HepG2 (cell line): ENCODE measurements around the gene IL17RB. TPM values are rescaled to one million over a fixed set of nuclear protein-coding genes. Genes with fewer than 3 reads are reported as not detected.
A peak's percentile ranks its signal among the peaks of the same experiment; 100 is the strongest.

ENCODE experiments used
- ARID2 ChIP-seq: sonication (generic); formaldehyde crosslinking; IDR thresholded peaks from 2 replicates; pipeline ENCODE4 v1.8.1; 2022; ENCODE audit warnings: mild to moderate bottlenecking, missing genetic modification reagents, borderline replicate concordance
- CBX5 ChIP-seq: sonication (generic); formaldehyde crosslinking; IDR thresholded peaks from 2 replicates; pipeline ENCODE4 v1.4.0; 2020; ENCODE audit warnings: missing genetic modification reagents, borderline replicate concordance
- DZIP1 ChIP-seq: sonication (generic); formaldehyde crosslinking; IDR thresholded peaks from 2 replicates; pipeline ENCODE4 v1.5.0; 2020; ENCODE audit warnings: mild to moderate bottlenecking, missing genetic modification reagents
- FOXA1 ChIP-seq, 2 experiments: fragments of 450-650 bp in 1 of 2; sonication (generic) in 1 of 2; formaldehyde crosslinking in 1 of 2; IDR thresholded peaks; 2 replicates each; pipeline versions ENCODE4 v1.4.0 to v1.6.1; 2016 to 2020; ENCODE audit warnings: missing genetic modification reagents in 1 of 2
- KLF15 ChIP-seq: sonication (generic); formaldehyde crosslinking; IDR thresholded peaks from 2 replicates; pipeline ENCODE4 v1.8.1; 2023; ENCODE audit warnings: borderline replicate concordance, mild to moderate bottlenecking, inconsistent platforms, missing genetic modification reagents, mixed read lengths
- RBAK ChIP-seq: sonication (generic); formaldehyde crosslinking; IDR thresholded peaks from 2 replicates; pipeline ENCODE4 v1.5.1; 2020; ENCODE audit warnings: mild to moderate bottlenecking, missing genetic modification reagents
- REXO4 ChIP-seq: sonication (generic); formaldehyde crosslinking; IDR thresholded peaks from 2 replicates; pipeline ENCODE4 v1.8.0; 2022; ENCODE audit warnings: missing genetic modification reagents, mild to moderate bottlenecking, borderline replicate concordance
- STAT6 ChIP-seq: sonication (generic); formaldehyde crosslinking; IDR thresholded peaks from 2 replicates; pipeline ENCODE4 v1.4.0; 2020; ENCODE audit warnings: missing genetic modification reagents, mild to moderate bottlenecking, borderline replicate concordance
- ZFP82 ChIP-seq: sonication (generic); formaldehyde crosslinking; IDR thresholded peaks from 2 replicates; pipeline ENCODE4 v1.5.1; 2020; ENCODE audit warnings: mild to moderate bottlenecking, missing genetic modification reagents, borderline replicate concordance
- ZNF576 ChIP-seq: sonication (generic); formaldehyde crosslinking; IDR thresholded peaks from 2 replicates; pipeline ENCODE4 v1.4.0; 2020; ENCODE audit warnings: mild to moderate bottlenecking, missing genetic modification reagents
- ZNF724P ChIP-seq: sonication (generic); formaldehyde crosslinking; IDR thresholded peaks from 2 replicates; pipeline ENCODE4 v1.8.0; 2022; ENCODE audit warnings: missing genetic modification reagents, borderline replicate concordance
- polyA plus RNA-seq, 8 experiments: library from polyadenylated mRNA; depleted of rRNA in 3 of 8; stranded (reverse) in 7 of 8; unstranded in 1 of 8; fragments of >200 nt; fragmentation: Illumina TruSeq in 4 of 8; extraction: Trizol in 4 of 8; gene quantifications; 2 replicates each; pipeline versions ENCODE4 v1.2.1 to v1.2.3, GENCODE V29; 2011 to 2016; ENCODE audit warnings: low read depth in 4 of 8, missing spikeins in 1 of 8, mixed read lengths in 1 of 8; ENCODE audit not compliant: insufficient read depth in 1 of 8
- total RNA-seq, 5 experiments: library from RNA; depleted of rRNA; stranded (reverse); fragments of >200 nt; fragmentation: Illumina TruSeq; extraction: Trizol; gene quantifications; 2 replicates each; pipeline ENCODE4 v1.2.3, GENCODE V29; 2016; ENCODE audit warnings: low read depth in 1 of 5
- TF ChIP-seq, protein P1 (sequence below): sonication (generic); formaldehyde crosslinking; IDR thresholded peaks from 2 replicates; pipeline ENCODE4 v1.5.0; 2020; ENCODE audit warnings: missing genetic modification reagents, mild to moderate bottlenecking, borderline replicate concordance
- TF ChIP-seq, protein P2 (sequence below): sonication (generic); formaldehyde crosslinking; IDR thresholded peaks from 2 replicates; pipeline ENCODE4 v1.4.0; 2020; ENCODE audit warnings: missing genetic modification reagents
- TF ChIP-seq, protein P3 (sequence below): sonication (generic); formaldehyde crosslinking; IDR thresholded peaks from 2 replicates; pipeline ENCODE4 v1.4.0; 2020; ENCODE audit warnings: missing genetic modification reagents

Gene IL17RB
- total and polyA plus RNA-seq, 2 of the 13 experiments (the other 11 are each of a cell fraction or from before 2014, with no cell fraction given): 130 to 190 TPM

GRCh38 chr3:53842436-53843194 lies 3.8 kb upstream of the IL17RB start (continued):
- no peak for TF ChIP-seq DZIP1 (CRISPR knock-in tag)
- no peak for TF ChIP-seq STAT6 (CRISPR knock-in tag)
- 0 out of 2 replicates have a peak, but pooled peaks have one; percentile 22 for TF ChIP-seq ARID2
- TF ChIP-seq, protein P1, sequence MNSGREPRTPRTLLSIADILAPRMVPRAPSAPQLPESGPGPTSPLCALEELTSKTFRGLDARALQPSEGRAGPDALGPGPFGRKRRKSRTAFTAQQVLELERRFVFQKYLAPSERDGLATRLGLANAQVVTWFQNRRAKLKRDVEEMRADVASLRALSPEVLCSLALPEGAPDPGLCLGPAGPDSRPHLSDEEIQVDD (CRISPR knock-in tag): no peak
- TF ChIP-seq CBX5 (CRISPR knock-in tag): 0 out of 2 replicates have a peak, but pooled peaks have one; percentile 30
- TF ChIP-seq REXO4 (CRISPR knock-in tag): no peak
- TF ChIP-seq, protein P2, sequence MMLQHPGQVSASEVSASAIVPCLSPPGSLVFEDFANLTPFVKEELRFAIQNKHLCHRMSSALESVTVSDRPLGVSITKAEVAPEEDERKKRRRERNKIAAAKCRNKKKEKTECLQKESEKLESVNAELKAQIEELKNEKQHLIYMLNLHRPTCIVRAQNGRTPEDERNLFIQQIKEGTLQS (CRISPR knock-in tag): no peak; the same call in 1 of the 2 replicates
- no peak for TF ChIP-seq ZNF576 (CRISPR knock-in tag)
- TF ChIP-seq, protein P3, sequence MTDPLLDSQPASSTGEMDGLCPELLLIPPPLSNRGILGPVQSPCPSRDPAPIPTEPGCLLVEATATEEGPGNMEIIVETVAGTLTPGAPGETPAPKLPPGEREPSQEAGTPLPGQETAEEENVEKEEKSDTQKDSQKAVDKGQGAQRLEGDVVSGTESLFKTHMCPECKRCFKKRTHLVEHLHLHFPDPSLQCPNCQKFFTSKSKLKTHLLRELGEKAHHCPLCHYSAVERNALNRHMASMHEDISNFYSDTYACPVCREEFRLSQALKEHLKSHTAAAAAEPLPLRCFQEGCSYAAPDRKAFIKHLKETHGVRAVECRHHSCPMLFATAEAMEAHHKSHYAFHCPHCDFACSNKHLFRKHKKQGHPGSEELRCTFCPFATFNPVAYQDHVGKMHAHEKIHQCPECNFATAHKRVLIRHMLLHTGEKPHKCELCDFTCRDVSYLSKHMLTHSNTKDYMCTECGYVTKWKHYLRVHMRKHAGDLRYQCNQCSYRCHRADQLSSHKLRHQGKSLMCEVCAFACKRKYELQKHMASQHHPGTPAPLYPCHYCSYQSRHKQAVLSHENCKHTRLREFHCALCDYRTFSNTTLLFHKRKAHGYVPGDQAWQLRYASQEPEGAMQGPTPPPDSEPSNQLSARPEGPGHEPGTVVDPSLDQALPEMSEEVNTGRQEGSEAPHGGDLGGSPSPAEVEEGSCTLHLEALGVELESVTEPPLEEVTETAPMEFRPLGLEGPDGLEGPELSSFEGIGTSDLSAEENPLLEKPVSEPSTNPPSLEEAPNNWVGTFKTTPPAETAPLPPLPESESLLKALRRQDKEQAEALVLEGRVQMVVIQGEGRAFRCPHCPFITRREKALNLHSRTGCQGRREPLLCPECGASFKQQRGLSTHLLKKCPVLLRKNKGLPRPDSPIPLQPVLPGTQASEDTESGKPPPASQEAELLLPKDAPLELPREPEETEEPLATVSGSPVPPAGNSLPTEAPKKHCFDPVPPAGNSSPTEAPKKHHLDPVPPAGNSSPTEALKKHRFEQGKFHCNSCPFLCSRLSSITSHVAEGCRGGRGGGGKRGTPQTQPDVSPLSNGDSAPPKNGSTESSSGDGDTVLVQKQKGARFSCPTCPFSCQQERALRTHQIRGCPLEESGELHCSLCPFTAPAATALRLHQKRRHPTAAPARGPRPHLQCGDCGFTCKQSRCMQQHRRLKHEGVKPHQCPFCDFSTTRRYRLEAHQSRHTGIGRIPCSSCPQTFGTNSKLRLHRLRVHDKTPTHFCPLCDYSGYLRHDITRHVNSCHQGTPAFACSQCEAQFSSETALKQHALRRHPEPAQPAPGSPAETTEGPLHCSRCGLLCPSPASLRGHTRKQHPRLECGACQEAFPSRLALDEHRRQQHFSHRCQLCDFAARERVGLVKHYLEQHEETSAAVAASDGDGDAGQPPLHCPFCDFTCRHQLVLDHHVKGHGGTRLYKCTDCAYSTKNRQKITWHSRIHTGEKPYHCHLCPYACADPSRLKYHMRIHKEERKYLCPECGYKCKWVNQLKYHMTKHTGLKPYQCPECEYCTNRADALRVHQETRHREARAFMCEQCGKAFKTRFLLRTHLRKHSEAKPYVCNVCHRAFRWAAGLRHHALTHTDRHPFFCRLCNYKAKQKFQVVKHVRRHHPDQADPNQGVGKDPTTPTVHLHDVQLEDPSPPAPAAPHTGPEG: peak; percentile 63; the same call in 1 of the 2 replicates
- no peak; the same call in 1 of the 2 replicates for TF ChIP-seq ZFP82 (CRISPR knock-in tag)
- TF ChIP-seq FOXA1 (IDR thresholded peaks at IDR 0.05): peak; percentile 85
- peak; percentile 93 for TF ChIP-seq FOXA1 (CRISPR knock-in tag; IDR thresholded peaks at IDR 0.05)
- no peak for TF ChIP-seq RBAK
- no peak for TF ChIP-seq KLF15 (CRISPR knock-in tag)
- TF ChIP-seq ZNF724P (CRISPR knock-in tag): peak; percentile 2; the same call in 1 of the 2 replicates
